ENCODE measurements around the gene AGO3.

GRCh38 chr1:36086529-36087232 is 155.8 kb downstream of the AGO3 start:
- TF ChIP-seq, protein P1, sequence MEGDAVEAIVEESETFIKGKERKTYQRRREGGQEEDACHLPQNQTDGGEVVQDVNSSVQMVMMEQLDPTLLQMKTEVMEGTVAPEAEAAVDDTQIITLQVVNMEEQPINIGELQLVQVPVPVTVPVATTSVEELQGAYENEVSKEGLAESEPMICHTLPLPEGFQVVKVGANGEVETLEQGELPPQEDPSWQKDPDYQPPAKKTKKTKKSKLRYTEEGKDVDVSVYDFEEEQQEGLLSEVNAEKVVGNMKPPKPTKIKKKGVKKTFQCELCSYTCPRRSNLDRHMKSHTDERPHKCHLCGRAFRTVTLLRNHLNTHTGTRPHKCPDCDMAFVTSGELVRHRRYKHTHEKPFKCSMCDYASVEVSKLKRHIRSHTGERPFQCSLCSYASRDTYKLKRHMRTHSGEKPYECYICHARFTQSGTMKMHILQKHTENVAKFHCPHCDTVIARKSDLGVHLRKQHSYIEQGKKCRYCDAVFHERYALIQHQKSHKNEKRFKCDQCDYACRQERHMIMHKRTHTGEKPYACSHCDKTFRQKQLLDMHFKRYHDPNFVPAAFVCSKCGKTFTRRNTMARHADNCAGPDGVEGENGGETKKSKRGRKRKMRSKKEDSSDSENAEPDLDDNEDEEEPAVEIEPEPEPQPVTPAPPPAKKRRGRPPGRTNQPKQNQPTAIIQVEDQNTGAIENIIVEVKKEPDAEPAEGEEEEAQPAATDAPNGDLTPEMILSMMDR (IDR thresholded peaks at IDR 0.05; ENCODE audit: insufficient read depth, low read depth, low read length): no peak
- no peak for TF ChIP-seq EZH2 (IDR thresholded peaks at IDR 0.05; ENCODE audit: insufficient read depth, low read length)

Measured in astrocyte (in vitro differentiated cells and primary cell).